Pancreas (tissue), 10 donors: ENCODE data around the gene PHKG2. TPM values are rescaled to one million over a fixed set of nuclear protein-coding genes. Genes with fewer than 3 reads are reported as not detected.

ENCODE experiments used
- ATAC-seq, 4 donors: fragments of 200-7000 bp; cut with Tn5 transposase; one replicate each; pipeline versions ENCODE4 v1.8.0 to v1.9.1; 2020; ENCODE audit warnings: mild to moderate bottlenecking in 4 of 4, moderate library complexity in 4 of 4
- DNase-seq, 6 donors: peaks; one replicate each; pipeline ENCODE4 v3.0.0-alpha.2; 2020
- FAIRE-seq: peaks from 2 replicates; lab custom pipeline; 2012; peaks lifted over from hg19 to GRCh38; lab: Jason Lieb, UNC
- H3K27ac ChIP-seq, 4 donors: fragments of 200-600 bp; sonication (generic); 1 replicate in 3 of 4; 2 replicates in 1 of 4; pipeline versions ENCODE4 v1.5.0 to v1.8.0; 2020
- H3K27me3 ChIP-seq, 4 donors: fragments of 200-600 bp; one replicate each; pipeline ENCODE4 v1.8.0; 2021
- H3K36me3 ChIP-seq, 3 donors: fragments of 200-600 bp; sonication (generic) in 1 of 3; one replicate each; pipeline versions ENCODE4 v1.5.0 to v1.8.0; 2020 to 2021
- H3K4me1 ChIP-seq, 3 donors: fragments of 200-600 bp; one replicate each; pipeline ENCODE4 v1.8.0; 2021
- H3K4me3 ChIP-seq, 4 donors: fragments of 200-600 bp; sonication (generic) in 2 of 4; one replicate each; pipeline versions ENCODE4 v1.5.0 to v1.8.0; 2020 to 2021
- H3K9me3 ChIP-seq, 4 donors: fragments of 200-600 bp; one replicate each; pipeline ENCODE4 v1.8.0; 2021
- CTCF ChIP-seq, 4 donors: fragments of 200-600 bp; sonication (generic) in 3 of 4; IDR thresholded peaks; one replicate each; pipeline versions ENCODE4 v1.5.0 to v1.8.0; 2021; ENCODE audit warnings: antibody characterized with exemption in 4 of 4
- WGBS, 2 donors: extraction: QIAGEN DNeasy Blood & Tissue Kit; methylation state at CpG; one replicate each; pipeline ENCODE4 v1.1.7; 2013; 5-methylcytosine and 5-hydroxymethylcytosine counted together
- intact Hi-C, 3 donors: fragments of 100-400 bp; cut with DNase I; formaldehyde crosslinking; loops; one replicate each; pipeline versions ENCODE4 v1.11.1 to v1.14.2; 2022
- polyA plus RNA-seq, 2 donors: library from polyadenylated mRNA; stranded (reverse); fragments of 200-250 nt; gene quantifications; one replicate each; pipeline ENCODE4 v1.2.3, GENCODE V29; 2013
- total RNA-seq, 6 donors: library from RNA; stranded (reverse); fragmentation: NEBNext Ultra II Directional in 4 of 6; extraction: Animal tissue kit (Norgen Biotek cat#: 25700) in 4 of 6; gene quantifications; one replicate each; pipeline versions ENCODE4 v1.2.1 to v1.2.4, GENCODE V29; 2021 to 2023
- donor health status: healthy with polysubstance abuse.
- donor health status: DM: no; HTN: no; CAD: no; lungs with moderate emphysema.
- donor health status: DM: no; HTN: no; CAD: no.
- donor health status: control.
- donor health status: control.
- donor health status: Bipolar disorder and iron deficiency.
- donor health status: DM: yes; HTN: yes; CAD: no.
- donor health status: DM: no; HTN: no; CAD: no.
- donor health status: DM: no; HTN: no; CAD: no.
- donor health status: DM: yes; HTN: yes; CAD: no.

The PHKG2 gene
- total and polyA plus RNA-seq, 8 donors, result 7.9 to 42.3 (median 11.4) TPM

- FAIRE-seq (no peak), ATAC-seq (no peak), DNase-seq (peak in 2 of 6 donors; percentile 30 to 61)
- Histone ChIP-seq H3K4me3 (no peak overlapping the region), H3K27ac (no peak overlapping the region), H3K36me3 (peaks cover 0 to 4% (median 0%) of the 10 kb centered on the region in 3 donors), H3K27me3 (no peaks in the 10 kb centered on the region), H3K9me3 (no peaks in the 10 kb centered on the region), H3K4me1 (peaks cover 0 to 7% (median 4%) of the 10 kb centered on the region in 3 donors)
- intact Hi-C loops, result no loop called here
- 91 to 93% methylated on average over 18 to 20 of the region's 20 CpGs for WGBS, 2 donors
- no peak for TF ChIP-seq CTCF (IDR thresholded peaks at IDR 0.05)
Observed at GRCh38 chr16:30755955-30756780, 7.9 kb downstream of the PHKG2 start.

- WGBS, 2 donors, result 93 to 96% methylated on average over 13 of the region's 13 CpGs
- Histone ChIP-seq H3K9me3 (no peaks in the 10 kb centered on the region), H3K4me1 (peaks cover 0 to 9% (median 6%) of the 10 kb centered on the region in 3 donors), H3K36me3 (peaks cover 0 to 4% (median 0%) of the 10 kb centered on the region in 3 donors), H3K4me3 (no peak overlapping the region), H3K27ac (no peak overlapping the region), H3K27me3 (no peaks in the 10 kb centered on the region)
- FAIRE-seq, result no peak
- no peak for ATAC-seq
- intact Hi-C loops, result no loop called here
- no peak for TF ChIP-seq CTCF (IDR thresholded peaks at IDR 0.05)
- DNase-seq, result peak in 1 of 6 donors; percentile 36
Observed at GRCh38 chr16:30756781-30757100, 8.5 kb downstream of the PHKG2 start.

GRCh38 chr16:30757316-30757715 is 9.1 kb downstream of the PHKG2 start:
- 79 to 80% methylated on average over 7 of the region's 7 CpGs for WGBS, 2 donors
- no peaks in the 10 kb centered on the region for H3K9me3 ChIP-seq
- H3K4me1 ChIP-seq, result peaks cover 0 to 9% (median 6%) of the 10 kb centered on the region in 3 donors
- no peak for ATAC-seq
- TF ChIP-seq CTCF (IDR thresholded peaks at IDR 0.05), result no peak
- peak in 2 of 6 donors; percentile 22 to 40 for DNase-seq
- FAIRE-seq, result no peak
- H3K4me3 ChIP-seq, result no peak overlapping the region
- H3K27me3 ChIP-seq, result no peaks in the 10 kb centered on the region
- H3K36me3 ChIP-seq, result peaks cover 0 to 4% (median 0%) of the 10 kb centered on the region in 3 donors
- H3K27ac ChIP-seq, result no peak overlapping the region
- intact Hi-C loops, result no loop called here

DNA sequence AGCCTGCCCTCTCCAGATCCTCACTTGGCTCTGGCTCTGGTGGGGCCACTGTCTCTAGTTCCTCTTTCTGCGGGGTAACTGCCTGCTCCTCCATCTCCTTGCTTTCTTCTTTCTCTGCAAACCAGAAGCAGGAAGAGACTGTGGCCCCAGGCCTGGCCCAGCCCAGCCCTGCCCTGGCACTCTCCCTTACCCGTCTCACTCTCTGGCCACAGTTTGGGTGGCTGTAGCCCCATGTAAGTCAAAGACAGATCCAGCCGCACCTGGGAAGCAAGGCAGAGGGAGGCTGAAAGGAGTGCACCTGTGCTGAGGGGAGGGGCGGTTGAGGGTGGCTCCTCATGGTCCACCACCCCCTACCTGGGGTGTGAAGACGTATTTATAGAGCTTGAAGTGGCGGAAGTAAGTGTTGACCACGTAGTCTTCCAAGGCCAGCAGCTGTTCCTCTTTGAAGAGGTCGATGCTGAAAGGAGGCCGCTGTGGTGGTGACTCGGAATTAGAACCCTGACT is 10.8 kb downstream of the PHKG2 start:
- Histone ChIP-seq H3K27me3 (no peaks in the 10 kb centered on the region), H3K4me1 (peaks cover 7 to 18% (median 13%) of the 10 kb centered on the region in 3 donors), H3K4me3 (no peak overlapping the region), H3K27ac (peak overlapping the region in 2 of 4 donors; percentile 27 to 33), H3K36me3 (peaks cover 0 to 5% (median 2%) of the 10 kb centered on the region in 3 donors), H3K9me3 (no peaks in the 10 kb centered on the region)
- no peak for TF ChIP-seq CTCF (IDR thresholded peaks at IDR 0.05)
- no peak for FAIRE-seq
- intact Hi-C loops, result no loop called here
- DNase-seq, result peak in 3 of 6 donors; percentile 12 to 37 (median 25)
- whole genome bisulfite sequencing, 2 donors, result 83 to 90% methylated on average over 10 of the region's 10 CpGs
- ATAC-seq, result no peak
